Bronchial smooth muscle cell (primary cell): ENCODE data around the gene CLCA1. TPM values are rescaled to one million over a fixed set of nuclear protein-coding genes. Genes with fewer than 3 reads are reported as not detected.

Experiments used
- total RNA-seq: library from RNA; depleted of rRNA; stranded (reverse); fragments of >200 nt; gene quantifications from 2 replicates; pipeline ENCODE4 v1.2.1, GENCODE V29; 2014

CLCA1 gene, protein sequence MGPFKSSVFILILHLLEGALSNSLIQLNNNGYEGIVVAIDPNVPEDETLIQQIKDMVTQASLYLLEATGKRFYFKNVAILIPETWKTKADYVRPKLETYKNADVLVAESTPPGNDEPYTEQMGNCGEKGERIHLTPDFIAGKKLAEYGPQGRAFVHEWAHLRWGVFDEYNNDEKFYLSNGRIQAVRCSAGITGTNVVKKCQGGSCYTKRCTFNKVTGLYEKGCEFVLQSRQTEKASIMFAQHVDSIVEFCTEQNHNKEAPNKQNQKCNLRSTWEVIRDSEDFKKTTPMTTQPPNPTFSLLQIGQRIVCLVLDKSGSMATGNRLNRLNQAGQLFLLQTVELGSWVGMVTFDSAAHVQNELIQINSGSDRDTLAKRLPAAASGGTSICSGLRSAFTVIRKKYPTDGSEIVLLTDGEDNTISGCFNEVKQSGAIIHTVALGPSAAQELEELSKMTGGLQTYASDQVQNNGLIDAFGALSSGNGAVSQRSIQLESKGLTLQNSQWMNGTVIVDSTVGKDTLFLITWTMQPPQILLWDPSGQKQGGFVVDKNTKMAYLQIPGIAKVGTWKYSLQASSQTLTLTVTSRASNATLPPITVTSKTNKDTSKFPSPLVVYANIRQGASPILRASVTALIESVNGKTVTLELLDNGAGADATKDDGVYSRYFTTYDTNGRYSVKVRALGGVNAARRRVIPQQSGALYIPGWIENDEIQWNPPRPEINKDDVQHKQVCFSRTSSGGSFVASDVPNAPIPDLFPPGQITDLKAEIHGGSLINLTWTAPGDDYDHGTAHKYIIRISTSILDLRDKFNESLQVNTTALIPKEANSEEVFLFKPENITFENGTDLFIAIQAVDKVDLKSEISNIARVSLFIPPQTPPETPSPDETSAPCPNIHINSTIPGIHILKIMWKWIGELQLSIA
- not detected in 2 replicates for total RNA-seq

DNA sequence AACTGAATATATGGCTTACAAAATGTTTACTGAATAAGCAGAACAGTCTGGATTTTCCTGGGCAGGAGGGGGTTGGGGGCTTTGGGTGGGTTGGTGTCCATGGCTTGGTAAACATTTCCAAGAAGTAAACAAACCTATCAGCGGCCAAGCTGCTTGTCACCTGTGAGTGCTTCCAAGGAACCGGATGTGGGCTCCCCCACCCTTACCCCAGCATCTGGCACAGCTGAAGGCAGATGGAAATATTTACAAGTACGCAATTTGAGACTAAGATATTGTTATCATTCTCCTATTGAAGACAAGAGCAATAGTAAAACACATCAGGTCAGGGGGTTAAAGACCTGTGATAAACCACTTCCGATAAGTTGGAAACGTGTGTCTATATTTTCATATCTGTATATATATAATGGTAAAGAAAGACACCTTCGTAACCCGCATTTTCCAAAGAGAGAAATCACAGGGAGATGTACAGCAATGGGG, at the start of gene CLCA1:
TSS of gene CLCA1 (plus strand) at position 427 of the 477 bp plus-strand sequence. CDS start at position 472, 45 bp downstream.

DNA sequence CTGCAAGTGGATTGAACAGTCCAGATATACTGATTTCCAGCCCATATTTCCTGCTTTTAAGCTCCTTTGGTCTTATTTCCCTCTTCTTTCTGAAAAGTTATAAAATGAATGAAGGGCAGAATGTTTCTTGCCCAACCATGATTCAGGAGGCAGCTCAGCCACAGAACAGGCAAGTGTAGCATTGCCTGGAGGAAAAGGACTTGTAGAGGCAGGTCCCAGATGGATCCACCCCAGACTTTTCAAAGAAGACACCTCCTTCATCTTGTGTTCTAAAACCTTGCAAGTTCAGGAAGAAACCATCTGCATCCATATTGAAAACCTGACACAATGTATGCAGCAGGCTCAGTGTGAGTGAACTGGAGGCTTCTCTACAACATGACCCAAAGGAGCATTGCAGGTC, 44.9 kb upstream of the CLCA1 start, which contains the start of gene CLCA2:
TSS of gene CLCA2 (plus strand) at position 299 of the 400 bp plus-strand sequence. CDS start at position 376, 77 bp downstream.

DNA sequence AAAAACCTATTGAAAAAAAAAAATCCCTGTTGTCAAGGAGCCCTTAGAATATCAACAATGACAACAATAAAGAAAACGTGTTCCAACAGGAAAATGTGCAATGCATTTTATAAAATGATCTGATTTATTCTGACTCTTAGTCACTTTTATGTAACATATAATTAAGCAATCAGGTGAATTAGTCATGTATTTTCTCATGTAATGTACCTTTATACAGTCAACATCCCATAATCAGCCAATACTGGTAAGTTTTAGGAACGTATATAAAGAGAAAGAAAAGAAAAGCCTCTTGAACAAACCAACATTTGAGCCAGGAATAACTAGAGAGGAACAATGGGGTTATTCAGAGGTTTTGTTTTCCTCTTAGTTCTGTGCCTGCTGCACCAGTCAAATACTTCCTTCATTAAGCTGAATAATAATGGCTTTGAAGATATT, 78.1 kb downstream of the CLCA1 start, which contains the start of gene CLCA4:
TSS of gene CLCA4 (plus strand) at position 292 of the 435 bp plus-strand sequence. CDS start at position 334, 42 bp downstream.

Other genes starting within 250 kb of the CLCA1 start
- 13.6 and 20.5 TPM in 2 replicates for gene ODF2L, start 72.6 kb upstream of the CLCA1 start, total RNA-seq
- gene CLCA2, start 44.8 kb upstream of the CLCA1 start, total RNA-seq, result 2.0 and 5.6 TPM in 2 replicates
- not detected in 2 replicates for gene CLCA4, start 78.2 kb downstream of the CLCA1 start, total RNA-seq
- gene SH3GLB1, start 235.6 kb downstream of the CLCA1 start, total RNA-seq, result 23.2 and 32.0 TPM in 2 replicates